ENCODE results near the gene CACNA1H. TPM values are rescaled to one million over a fixed set of nuclear protein-coding genes. Genes with fewer than 3 reads are reported as not detected.

CACNA1H gene
- total and polyA plus RNA-seq, 9 of the 15 experiments (the other 6 are each of a cell fraction or from before 2014, with no cell fraction given) = 0.10 to 0.18 TPM; not detected in 7

GRCh38 chr16:1223355-1224214, 70.7 kb downstream of the CACNA1H start:
- 5% methylated on average over 29 of the region's 38 CpGs for WGBS (ENCODE audit: insufficient coverage, low coverage, missing lambda C conversion rate)
- in situ Hi-C loops (cut with MboI) = no loop called here
- Histone ChIP-seq H3K9me1 (ENCODE audit: control insufficient read depth, insufficient read depth, low read length) (no peaks in the 10 kb centered on the region), H3K4me3 (no peak overlapping the region), H3K79me2 (ENCODE audit: control insufficient read depth, insufficient read depth, low read length) (no peaks in the 10 kb centered on the region), H4K20me1 (replicated peaks; ENCODE audit: control insufficient read depth, insufficient read depth, low read length) (peaks cover 13% of the 10 kb centered on the region; the same call in 1 of the 2 replicates), H3K36me3 (ENCODE audit: control insufficient read depth, insufficient read depth, low read length) (no peaks in the 10 kb centered on the region), H3K27me3 (ENCODE audit: control insufficient read depth in 2 of 2, insufficient read depth in 2 of 2, low read length in 2 of 2) (peaks cover 40 to 67% of the 10 kb centered on the region in 2 experiments), H3K9me3 (replicated peaks; ENCODE audit: control insufficient read depth, insufficient read depth, low read depth, low read length) (no peaks in the 10 kb centered on the region), H3K9ac (ENCODE audit: insufficient read depth in 1 of 2, low read depth in 2 of 2, low read length in 2 of 2) (no peak overlapping the region), H3K27ac (ENCODE audit: extremely low read depth, low read depth, low read length) (no peak overlapping the region), H2AFZ (ENCODE audit: low read depth, low read length) (no peak overlapping the region), H3K4me1 (replicated peaks in 1 of 2; ENCODE audit: control insufficient read depth in 2 of 2, insufficient read depth in 2 of 2, low read length in 2 of 2) (peaks cover 0 to 54% of the 10 kb centered on the region in 2 experiments; a peak in 2 of 5 replicates), H3K4me2 (ENCODE audit: insufficient read depth, low read length) (no peak overlapping the region)
- ChIA-PET CTCF (ENCODE audit: low intra/inter-chr PET ratio) (no interaction called here), POLR2A (interaction anchor here (0.5 to 1.0 kb wide), 2 partner anchors 21 to 462 kb away, joined by 3 to 5 read pairs; no protein-coding TSS in a partner anchor)
- intact Hi-C loops (cut with micrococcal nuclease) = no loop called here
- TF ChIP-seq NR2C2 (CRISPR knock-in tag; IDR thresholded peaks at IDR 0.05) (no peak), NR2C2 (tag; IDR thresholded peaks at IDR 0.05) (no peak), BRD4 (IDR thresholded peaks at IDR 0.05) (no peak), PURB (CRISPR knock-in tag; IDR thresholded peaks at IDR 0.05; ENCODE audit: low read depth) (no peak), SLC30A9 (CRISPR knock-in tag; IDR thresholded peaks at IDR 0.05) (no peak), ZNF398 (CRISPR knock-in tag; IDR thresholded peaks at IDR 0.05) (no peak), MTF1 (CRISPR knock-in tag; IDR thresholded peaks at IDR 0.05; ENCODE audit: borderline replicate concordance) (no peak), RBBP5 (IDR thresholded peaks at IDR 0.05; ENCODE audit: borderline replicate concordance, insufficient read depth, low read length, poor library complexity, severe bottlenecking) (no peak), POLR3G (IDR thresholded peaks at IDR 0.05; ENCODE audit: extremely low read depth, insufficient read length, insufficient replicate concordance) (no peak), ZNF140 (CRISPR knock-in tag; IDR thresholded peaks at IDR 0.05) (no peak)
- ATAC-seq (no peak), DNase-seq (ENCODE audit: extremely low read depth in 1 of 4, low spot score in 3 of 4) (no peak), FAIRE-seq (no peak)
- no TSS peak for BruUV-seq (replicated peaks)

Data from K562 (cell line).